SK-N-SH (cell line): ENCODE measurements around the gene MYCBP. TPM values are rescaled to one million over a fixed set of nuclear protein-coding genes. Genes with fewer than 3 reads are reported as not detected.

Experiments used
- CTCF ChIA-PET: fragments of 300-600, 350-600 bp; formaldehyde crosslinking; extraction: SDS; loops from one replicate; lab custom pipeline; 2021; lab: Yijun Ruan, JAX
- POLR2A ChIA-PET: fragments of 350-600 bp; sonication (Branson Sonifier 250); formaldehyde crosslinking; extraction: SDS; loops from one replicate; lab custom pipeline; 2020; ENCODE audit warnings: antibody characterized with exemption, inconsistent platforms; lab: Yijun Ruan, JAX
- DNase-seq: peaks from one replicate; pipeline ENCODE4 v3.0.0; 2012
- H2AFZ ChIP-seq: fragments of 200-600 bp; sonication (generic); 2 replicates; pipeline ENCODE4 v1.8.1; 2016; ENCODE audit warnings: antibody characterized with exemption, mild to moderate bottlenecking, low read depth
- H3F3A ChIP-seq: fragments of 200-600 bp; sonication (generic); replicated peaks from 2 replicates; pipeline ENCODE3; 2016; ENCODE audit warnings: antibody characterized with exemption, mild to moderate bottlenecking; ENCODE audit not compliant: insufficient read depth
- H3K27ac ChIP-seq, 2 experiments: fragments of 200-500 bp in 1 of 2; fragments of 200-600 bp in 1 of 2; sonication (Bioruptor generic) in 1 of 2; sonication (generic), shearing (Covaris generic) in 1 of 2; 2 replicates each; pipeline versions ENCODE4 v1.5.1 to v1.6.1; 2014 to 2016; ENCODE audit warnings: low read depth in 2 of 2, inconsistent platforms in 1 of 2, low read length in 1 of 2, mild to moderate bottlenecking in 1 of 2, mixed read lengths in 1 of 2
- H3K27me3 ChIP-seq: fragments of 200-600 bp; sonication (generic), shearing (Covaris generic); 2 replicates; pipeline ENCODE4 v1.6.1; 2016; ENCODE audit warnings: mixed run types; ENCODE audit not compliant: insufficient read depth
- H3K36me3 ChIP-seq, 2 experiments: fragments of 200-500 bp in 1 of 2; fragments of 200-600 bp in 1 of 2; sonication (Bioruptor generic) in 1 of 2; sonication (generic) in 1 of 2; replicated peaks in 1 of 2; 2 replicates each; pipeline versions ENCODE3 to v1.5.1; 2014 to 2016; ENCODE audit warnings: low read length in 1 of 2, mild to moderate bottlenecking in 1 of 2; ENCODE audit not compliant: insufficient read depth in 2 of 2, control insufficient read depth in 1 of 2
- H3K4me1 ChIP-seq, 2 experiments: fragments of 200-500 bp in 1 of 2; fragments of 200-600 bp in 1 of 2; sonication (Bioruptor generic) in 1 of 2; sonication (generic), shearing (Covaris generic) in 1 of 2; 2 replicates each; pipeline versions ENCODE4 v1.5.1 to v1.6.1; 2014 to 2016; ENCODE audit warnings: low read depth in 1 of 2, low read length in 1 of 2, mixed run types in 1 of 2; ENCODE audit not compliant: insufficient read depth in 2 of 2, control insufficient read depth in 1 of 2
- H3K4me2 ChIP-seq: fragments of 200-600 bp; sonication (generic), shearing (Covaris generic); 2 replicates; pipeline ENCODE4 v1.6.1; 2017; ENCODE audit warnings: mixed run types
- H3K4me3 ChIP-seq, 2 experiments: fragments of 200-500 bp in 1 of 2; fragments of 200-600 bp in 1 of 2; sonication (Bioruptor generic) in 1 of 2; sonication (generic), shearing (Covaris generic) in 1 of 2; 2 replicates each; pipeline versions ENCODE4 v1.5.1 to v1.8.1; 2014 to 2016; ENCODE audit warnings: low read depth in 2 of 2, inconsistent platforms in 1 of 2, low read length in 1 of 2, mild to moderate bottlenecking in 1 of 2, mixed read lengths in 1 of 2, moderate library complexity in 1 of 2
- H3K79me2 ChIP-seq: fragments of 200-600 bp; sonication (generic); 2 replicates; pipeline ENCODE4 v1.8.1; 2017; ENCODE audit warnings: mild to moderate bottlenecking; ENCODE audit not compliant: insufficient read depth
- H3K9ac ChIP-seq: fragments of 200-600 bp; sonication (generic); 2 replicates; pipeline ENCODE4 v1.6.1; 2017; ENCODE audit warnings: mixed run types
- H3K9me2 ChIP-seq: fragments of 200-600 bp; sonication (generic); 2 replicates; pipeline ENCODE4 v1.6.1; 2017; ENCODE audit warnings: mixed run types
- H3K9me3 ChIP-seq: fragments of 200-600 bp; sonication (generic); 2 replicates; pipeline ENCODE4 v1.6.1; 2017; ENCODE audit warnings: mixed run types, mild to moderate bottlenecking, moderate library complexity
- H4K20me1 ChIP-seq: fragments of 200-600 bp; sonication (generic); 2 replicates; pipeline ENCODE4 v1.6.1; 2017; ENCODE audit warnings: mild to moderate bottlenecking, mixed run types; ENCODE audit not compliant: insufficient read depth
- CHD2 ChIP-seq: fragments of 150-350 bp; IDR thresholded peaks from 2 replicates; pipeline ENCODE4 v1.6.1; 2018; ENCODE audit warnings: low read length; ENCODE audit not compliant: partially characterized antibody
- EZH2phosphoT487 ChIP-seq: fragments of 200-600 bp; sonication (generic); IDR thresholded peaks from 2 replicates; pipeline ENCODE4 v1.6.1; 2017; ENCODE audit warnings: low read depth, mixed run types, mild to moderate bottlenecking, antibody characterized with exemption, moderate library complexity, borderline replicate concordance
- FOXM1 ChIP-seq: IDR thresholded peaks from 2 replicates; pipeline ENCODE4 v1.4.0; 2012; ENCODE audit warnings: low read depth, mild to moderate bottlenecking
- GABPA ChIP-seq: IDR thresholded peaks from 2 replicates; pipeline ENCODE4 v1.4.0; 2012; ENCODE audit warnings: low read depth, mild to moderate bottlenecking
- IRF3 ChIP-seq: fragments of 150-350 bp; IDR thresholded peaks from 2 replicates; pipeline ENCODE4 v1.6.1; 2016; ENCODE audit warnings: mild to moderate bottlenecking, low read depth, low read length
- JUND ChIP-seq: IDR thresholded peaks from 2 replicates; pipeline ENCODE4 v1.4.0; 2012
- MEF2A ChIP-seq: IDR thresholded peaks from 2 replicates; pipeline ENCODE4 v1.4.0; 2012; ENCODE audit warnings: low read depth, borderline replicate concordance
- PBX3 ChIP-seq: IDR thresholded peaks from 2 replicates; pipeline ENCODE4; 2012
- REST ChIP-seq: IDR thresholded peaks from 2 replicates; pipeline ENCODE4 v1.6.1; 2012; ENCODE audit warnings: mild to moderate bottlenecking, low read depth, low read length, moderate library complexity
- RXRA ChIP-seq: IDR thresholded peaks from 2 replicates; pipeline ENCODE4 v1.4.0; 2012; ENCODE audit warnings: low read depth, mild to moderate bottlenecking, borderline replicate concordance
- TEAD4 ChIP-seq: IDR thresholded peaks from 2 replicates; pipeline ENCODE4 v1.4.0; 2012; ENCODE audit warnings: mild to moderate bottlenecking, borderline replicate concordance; ENCODE audit not compliant: insufficient read depth
- USF2 ChIP-seq: fragments of 150-350 bp; IDR thresholded peaks from 2 replicates; pipeline ENCODE4 v1.6.1; 2017; ENCODE audit warnings: antibody characterized with exemption, low read length, low read depth, borderline replicate concordance
- YY1 ChIP-seq: IDR thresholded peaks from 2 replicates; pipeline ENCODE4 v1.4.0; 2012; ENCODE audit warnings: low read depth, mild to moderate bottlenecking
- WGBS: methylation state at CpG from one replicate; pipeline ENCODE4 v1.1.6; 2017; ENCODE audit warnings: low lambda C conversion rate; 5-methylcytosine and 5-hydroxymethylcytosine counted together
- polyA plus RNA-seq, 3 experiments: library from polyadenylated mRNA; depleted of rRNA; stranded (reverse); fragments of >200 nt; gene quantifications; 2 replicates each; pipeline ENCODE4 v1.2.3, GENCODE V29; 2012

Gene MYCBP
- polyA plus RNA-seq, 1 of the 3 experiments (the other 2 are of a cell fraction): 16.0 TPM

- H3F3A ChIP-seq: no peaks in the 10 kb centered on the region
- no peaks in the 10 kb centered on the region for H3K36me3 ChIP-seq
- ChIA-PET POLR2A (no interaction called here), CTCF (interaction anchor here (2.5 kb wide), 1 partner anchor 10 kb away, joined by 7 read pairs; no protein-coding TSS in a partner anchor)
- H3K9me3 ChIP-seq: no peaks in the 10 kb centered on the region
- no peak overlapping the region for H3K27ac ChIP-seq
- H3K9me2 ChIP-seq: no peaks in the 10 kb centered on the region
- H3K79me2 ChIP-seq: no peaks in the 10 kb centered on the region
- no peaks in the 10 kb centered on the region for H4K20me1 ChIP-seq
- 85% methylated on average over 13 of the region's 13 CpGs for WGBS
- TF ChIP-seq TEAD4 (no peak), USF2 (no peak), CHD2 (no peak), EZH2phosphoT487 (no peak), FOXM1 (no peak), REST (no peak), JUND (no peak), PBX3 (no peak), RXRA (no peak), MEF2A (no peak), GABPA (no peak), YY1 (no peak), IRF3 (no peak)
- no peak overlapping the region for H2AFZ ChIP-seq
- H3K4me1 ChIP-seq: no peaks in the 10 kb centered on the region
- H3K27me3 ChIP-seq: no peaks in the 10 kb centered on the region
- H3K4me3 ChIP-seq: no peak overlapping the region
- H3K9ac ChIP-seq: no peak overlapping the region
- no peak for DNase-seq
- no peak overlapping the region for H3K4me2 ChIP-seq
These were observed 35.7 kb upstream of the MYCBP start for GRCh38 chr1:38908821-38909220.
